ENCODE data around the gene VMP1.

DNA sequence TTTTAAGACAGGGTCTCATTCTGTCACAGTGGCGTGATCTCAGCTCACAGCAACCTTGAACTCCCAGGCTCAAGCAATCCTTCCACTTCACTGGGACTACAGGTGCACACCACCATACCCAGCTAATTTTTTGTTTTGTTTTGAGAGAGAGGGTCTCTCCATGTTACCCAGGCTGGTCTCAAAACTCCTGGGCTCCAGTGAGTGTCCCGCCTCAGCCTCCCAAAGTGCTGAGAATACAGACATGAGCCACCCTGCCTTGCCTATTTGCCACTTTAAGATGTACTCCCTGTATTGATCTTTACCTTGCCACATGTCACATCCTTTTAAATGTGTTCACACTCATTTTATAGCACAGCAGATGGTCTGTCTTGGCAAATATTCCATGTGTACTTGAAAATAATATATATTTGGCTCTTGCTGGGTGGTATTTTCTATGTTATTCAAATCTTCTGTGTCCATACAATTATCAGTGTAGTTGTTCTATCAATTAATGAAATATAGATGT, 50.5 kb downstream of the VMP1 start:
- TF ChIP-seq, protein P1, sequence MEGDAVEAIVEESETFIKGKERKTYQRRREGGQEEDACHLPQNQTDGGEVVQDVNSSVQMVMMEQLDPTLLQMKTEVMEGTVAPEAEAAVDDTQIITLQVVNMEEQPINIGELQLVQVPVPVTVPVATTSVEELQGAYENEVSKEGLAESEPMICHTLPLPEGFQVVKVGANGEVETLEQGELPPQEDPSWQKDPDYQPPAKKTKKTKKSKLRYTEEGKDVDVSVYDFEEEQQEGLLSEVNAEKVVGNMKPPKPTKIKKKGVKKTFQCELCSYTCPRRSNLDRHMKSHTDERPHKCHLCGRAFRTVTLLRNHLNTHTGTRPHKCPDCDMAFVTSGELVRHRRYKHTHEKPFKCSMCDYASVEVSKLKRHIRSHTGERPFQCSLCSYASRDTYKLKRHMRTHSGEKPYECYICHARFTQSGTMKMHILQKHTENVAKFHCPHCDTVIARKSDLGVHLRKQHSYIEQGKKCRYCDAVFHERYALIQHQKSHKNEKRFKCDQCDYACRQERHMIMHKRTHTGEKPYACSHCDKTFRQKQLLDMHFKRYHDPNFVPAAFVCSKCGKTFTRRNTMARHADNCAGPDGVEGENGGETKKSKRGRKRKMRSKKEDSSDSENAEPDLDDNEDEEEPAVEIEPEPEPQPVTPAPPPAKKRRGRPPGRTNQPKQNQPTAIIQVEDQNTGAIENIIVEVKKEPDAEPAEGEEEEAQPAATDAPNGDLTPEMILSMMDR (conservative IDR thresholded peaks at IDR 0.05; ENCODE audit: low read depth, low read length): no peak
- no peak for TF ChIP-seq EZH2phosphoT487 (IDR thresholded peaks at IDR 0.05; ENCODE audit: borderline replicate concordance, low read length)
